ENCODE measurements around the gene RASSF4.

- TF ChIP-seq CTCF (IDR thresholded peaks at IDR 0.05; ENCODE audit: borderline replicate concordance, extremely low read depth, low read length, poor library complexity, severe bottlenecking) (no peak), EZH2 (IDR thresholded peaks at IDR 0.05; ENCODE audit: borderline replicate concordance, low read depth, low read length, severe bottlenecking) (no peak)
These were observed 47.7 kb upstream of the RASSF4 start for GRCh38 chr10:44911951-44912350.

Measured in DND-41 (cell line).